GM12873 (cell line): ENCODE results near the gene CDH5.

Experiments used
- CTCF ChIP-seq: IDR thresholded peaks from 2 replicates; pipeline ENCODE4 v1.5.1; 2012; ENCODE audit warnings: low read depth, mild to moderate bottlenecking, moderate library complexity, low read length, control low read depth; ENCODE audit not compliant: insufficient read depth; ENCODE audit errors: missing control alignments

Gene CDH5

DNA sequence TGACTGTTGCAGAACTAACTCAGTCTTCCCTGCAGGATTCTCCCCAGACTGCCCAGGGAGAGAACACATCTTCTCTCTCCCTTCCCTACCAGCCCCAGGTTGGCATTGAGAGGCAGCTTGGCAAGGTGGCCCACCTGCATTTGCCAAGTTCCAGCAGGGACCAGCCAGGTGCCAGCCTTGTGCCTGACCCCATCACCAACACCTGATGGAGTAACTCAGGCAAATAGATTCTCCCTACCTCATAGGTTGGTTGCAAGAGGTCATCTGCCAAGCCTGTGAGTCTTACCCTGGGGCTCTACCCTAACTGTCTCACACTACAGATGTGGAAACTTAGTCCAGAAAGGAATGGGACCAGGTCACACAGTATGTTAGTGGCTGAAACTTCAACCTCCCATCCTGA lies 81.0 kb downstream of the CDH5 start:
- no peak for TF ChIP-seq CTCF

DNA sequence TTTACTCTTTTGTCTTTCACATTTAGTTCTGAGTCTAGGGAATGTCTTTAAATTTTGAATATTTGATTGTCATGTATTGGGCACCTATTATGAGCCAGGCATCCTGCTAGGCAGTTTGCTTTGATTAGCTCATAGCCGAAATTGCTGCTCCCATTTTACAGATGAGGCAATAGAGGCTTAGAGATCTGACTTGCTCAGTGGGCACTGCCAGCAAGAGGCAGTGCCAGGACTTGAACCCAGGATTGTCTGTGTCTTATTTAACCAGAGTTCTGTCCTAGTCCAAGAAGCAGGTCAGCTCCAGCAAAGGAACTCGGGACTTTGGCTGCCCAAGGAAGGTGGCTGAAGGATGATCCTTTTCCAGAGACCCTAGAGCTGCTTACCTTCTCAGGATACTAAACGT lies 85.1 kb downstream of the CDH5 start:
- no peak for TF ChIP-seq CTCF
